RKO (cell line): ENCODE data around the gene ETFB.
A peak's percentile ranks its signal among the peaks of the same experiment; 100 is the strongest.

Source experiments
- DNase-seq: peaks from one replicate; pipeline ENCODE4 v3.0.0-alpha.2; 2016; ENCODE audit warnings: low spot score

The ETFB gene

DNA sequence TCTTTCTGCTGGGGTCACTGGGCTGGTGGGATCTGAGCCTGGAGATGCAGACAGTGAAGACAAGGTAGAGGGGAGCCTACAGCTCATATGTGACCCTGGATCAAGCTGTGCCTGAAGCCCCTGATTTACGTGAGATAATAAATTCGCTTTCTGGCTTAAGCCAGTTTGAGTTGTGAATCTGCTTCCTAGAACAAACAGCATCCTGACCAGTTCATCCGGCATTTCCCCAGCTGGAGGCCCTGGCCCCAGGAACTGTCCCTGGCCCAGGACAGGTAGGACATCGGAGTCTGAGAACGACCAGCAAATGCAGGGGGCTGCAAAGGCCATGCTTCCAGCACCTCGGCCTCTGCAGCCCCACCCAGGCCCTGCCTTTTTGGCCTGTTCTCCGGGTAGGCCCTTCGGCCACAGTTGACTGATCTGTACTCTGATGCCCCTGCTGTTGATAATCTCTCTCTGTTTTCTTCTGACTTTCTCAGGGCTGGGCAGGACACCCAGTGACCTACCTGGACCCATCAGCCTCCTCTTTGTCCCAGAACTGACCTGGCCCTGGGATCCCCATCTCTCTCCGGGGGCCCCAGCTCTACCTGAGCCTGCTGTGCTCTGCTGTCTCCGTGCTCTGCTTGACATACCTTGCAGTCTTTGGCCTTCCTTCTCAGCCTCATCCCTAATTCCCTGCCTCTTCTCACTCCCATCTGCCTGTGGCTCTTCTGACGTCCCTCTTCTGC is 14.8 kb downstream of the ETFB start:
- no peak for DNase-seq

DNA sequence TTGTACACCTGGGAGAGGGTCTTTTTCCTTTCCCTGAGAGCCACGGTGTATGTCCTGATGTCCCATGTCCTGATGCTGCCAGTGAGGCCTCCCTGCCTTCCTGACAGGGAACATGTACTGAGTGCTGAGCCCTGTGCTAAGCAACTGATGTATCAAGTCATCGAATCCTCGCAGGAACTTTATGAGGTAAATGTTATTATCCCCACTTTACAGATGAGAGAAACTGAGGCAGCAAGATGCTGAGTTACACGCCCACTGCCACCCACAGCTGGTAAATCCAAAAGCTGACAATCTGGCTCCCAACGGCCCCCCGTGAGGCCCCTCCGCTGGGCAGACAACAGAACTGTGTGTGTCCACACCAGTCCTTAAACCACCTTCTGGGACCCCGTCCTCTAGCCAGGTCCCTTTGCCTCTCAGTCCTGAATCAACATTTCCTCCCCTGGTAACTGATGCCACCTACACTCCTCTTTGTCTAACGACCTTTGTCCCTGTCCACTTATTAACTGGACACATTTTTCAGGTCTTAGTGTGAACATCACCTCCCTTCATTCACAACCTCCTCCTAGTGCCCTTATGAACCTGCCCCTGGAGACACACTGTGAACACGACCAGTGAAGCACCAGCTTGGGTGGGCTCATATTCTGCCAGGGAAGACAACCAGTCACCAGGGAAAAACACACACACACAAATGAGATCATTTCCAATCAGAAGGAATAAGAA is 18.8 kb downstream of the ETFB start:
- no peak for DNase-seq

DNA sequence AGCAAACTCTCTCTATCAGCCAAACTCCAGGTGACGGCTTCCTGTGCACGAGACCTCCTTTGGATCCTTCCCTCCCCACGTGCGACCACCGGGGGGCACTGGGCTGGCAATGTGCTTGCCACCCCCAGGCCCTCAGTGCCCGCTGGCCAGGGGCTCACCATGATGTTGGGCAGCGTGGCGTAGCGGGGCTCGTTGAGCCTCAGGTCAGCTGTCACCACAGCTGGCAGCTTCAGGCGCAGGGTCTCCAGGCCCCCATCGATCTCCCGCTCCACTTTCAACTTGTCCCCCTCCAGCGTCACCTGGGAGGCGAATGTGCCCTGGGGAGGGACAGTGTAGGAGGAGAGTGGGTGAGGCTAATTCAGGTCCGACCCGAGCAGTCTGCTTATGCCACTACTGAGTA is 19.4 kb downstream of the ETFB start:
- no peak for DNase-seq

DNA sequence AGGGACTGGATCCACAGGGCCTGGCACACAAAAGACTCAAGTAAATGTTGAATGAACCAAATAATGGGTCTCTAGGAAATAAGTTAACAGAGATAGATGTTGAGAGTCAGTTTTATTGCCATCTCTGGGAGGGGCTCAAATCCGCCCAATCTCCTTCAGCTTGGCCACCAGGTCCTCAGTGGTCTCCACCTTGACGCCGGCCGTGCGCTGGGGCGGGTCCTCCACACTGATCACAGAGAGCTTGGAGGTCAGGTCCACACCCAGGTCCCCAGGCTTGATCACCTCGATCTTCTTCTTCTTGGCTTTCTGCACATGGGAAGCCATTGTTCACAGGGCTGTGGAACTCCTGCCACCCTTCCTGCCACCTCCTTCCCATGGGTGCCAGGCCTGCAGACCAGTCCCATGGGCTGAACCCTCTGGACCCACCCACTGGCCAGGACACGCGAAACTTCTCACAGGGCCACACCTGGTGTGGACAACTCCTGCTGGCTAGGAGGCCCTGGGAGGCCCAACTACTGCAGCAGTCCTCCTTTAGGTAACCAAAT is 21.0 kb downstream of the ETFB start:
- DNase-seq: no peak

GRCh38 chr19:51342631-51343569 is 23.3 kb downstream of the ETFB start:
- no peak for DNase-seq

DNA sequence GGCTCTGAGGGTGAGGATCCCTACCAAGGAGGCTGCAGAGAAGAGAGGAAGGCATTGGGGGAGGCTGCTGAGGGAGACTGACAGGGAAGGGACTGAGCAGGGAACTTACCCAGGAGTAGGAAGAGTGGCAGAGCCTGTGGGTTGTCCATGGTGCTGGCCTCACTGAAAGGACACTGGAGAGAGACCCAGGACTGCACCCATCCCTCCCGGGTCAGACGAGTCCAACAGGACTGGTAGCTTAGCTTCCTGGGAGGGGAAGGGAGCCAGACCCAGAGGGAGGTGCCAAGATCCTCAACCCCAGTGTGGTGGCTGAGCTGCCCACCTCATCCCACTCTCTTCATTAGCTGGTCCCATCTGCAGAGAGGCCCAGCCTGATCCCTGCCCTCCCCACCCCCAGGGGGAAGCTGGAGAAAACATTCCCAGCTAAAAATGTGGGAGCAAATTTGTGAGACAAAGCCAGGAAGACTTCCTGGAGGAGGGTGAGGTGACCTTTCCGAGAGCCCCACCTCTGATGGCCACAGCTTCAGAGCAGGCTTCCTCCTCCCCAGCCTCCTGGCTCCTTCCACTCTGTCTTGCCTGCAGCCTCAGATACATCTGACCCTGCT is 24.1 kb downstream of the ETFB start, which contains the start of gene VSIG10L:
Gene VSIG10L (minus strand): TSS at position 164 of the 605 bp plus-strand sequence. CDS start 15 bp downstream, at position 149.
- no peak for DNase-seq

DNA sequence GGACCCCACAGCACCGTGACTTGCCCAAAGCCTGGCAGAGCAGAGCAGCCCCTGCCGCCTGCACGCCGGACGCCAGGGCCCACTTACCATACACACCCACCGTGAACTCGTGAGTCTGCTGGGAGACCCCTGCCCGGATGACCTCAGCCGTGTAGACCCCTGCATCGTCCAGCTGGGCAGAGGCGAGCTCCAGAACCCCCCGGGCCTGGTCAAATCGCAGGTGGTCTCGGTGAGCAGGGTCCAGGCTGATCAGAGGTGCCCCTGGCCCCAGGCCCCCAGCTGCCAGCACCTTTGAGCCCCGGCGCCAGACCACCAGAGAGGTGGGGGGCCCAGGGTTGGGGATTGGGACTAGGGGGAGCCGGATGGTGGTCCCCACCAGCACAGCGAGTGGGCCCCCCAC is 25.1 kb downstream of the ETFB start:
- DNase-seq: no peak

GRCh38 chr19:51339687-51340656 is 26.2 kb downstream of the ETFB start:
- DNase-seq: peak; percentile 95

DNA sequence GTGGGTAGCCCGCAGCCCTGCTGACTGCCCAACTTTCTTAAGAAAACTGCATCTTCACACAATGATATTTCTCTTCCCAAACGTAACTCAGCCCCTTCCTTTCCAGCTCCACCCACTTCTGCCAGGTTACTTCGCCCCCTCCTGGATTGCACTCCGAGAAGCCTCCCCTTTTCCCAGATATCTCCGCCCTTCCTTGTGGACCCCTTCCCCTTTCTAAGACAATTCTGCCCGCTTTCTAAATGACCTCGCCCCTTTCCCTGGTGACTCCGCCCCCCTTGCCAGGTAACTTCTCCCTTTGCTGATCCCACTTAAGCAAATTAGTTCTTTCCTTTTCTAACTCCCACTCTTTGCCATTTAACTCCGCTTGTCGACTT is 26.9 kb downstream of the ETFB start:
- DNase-seq: no peak

DNA sequence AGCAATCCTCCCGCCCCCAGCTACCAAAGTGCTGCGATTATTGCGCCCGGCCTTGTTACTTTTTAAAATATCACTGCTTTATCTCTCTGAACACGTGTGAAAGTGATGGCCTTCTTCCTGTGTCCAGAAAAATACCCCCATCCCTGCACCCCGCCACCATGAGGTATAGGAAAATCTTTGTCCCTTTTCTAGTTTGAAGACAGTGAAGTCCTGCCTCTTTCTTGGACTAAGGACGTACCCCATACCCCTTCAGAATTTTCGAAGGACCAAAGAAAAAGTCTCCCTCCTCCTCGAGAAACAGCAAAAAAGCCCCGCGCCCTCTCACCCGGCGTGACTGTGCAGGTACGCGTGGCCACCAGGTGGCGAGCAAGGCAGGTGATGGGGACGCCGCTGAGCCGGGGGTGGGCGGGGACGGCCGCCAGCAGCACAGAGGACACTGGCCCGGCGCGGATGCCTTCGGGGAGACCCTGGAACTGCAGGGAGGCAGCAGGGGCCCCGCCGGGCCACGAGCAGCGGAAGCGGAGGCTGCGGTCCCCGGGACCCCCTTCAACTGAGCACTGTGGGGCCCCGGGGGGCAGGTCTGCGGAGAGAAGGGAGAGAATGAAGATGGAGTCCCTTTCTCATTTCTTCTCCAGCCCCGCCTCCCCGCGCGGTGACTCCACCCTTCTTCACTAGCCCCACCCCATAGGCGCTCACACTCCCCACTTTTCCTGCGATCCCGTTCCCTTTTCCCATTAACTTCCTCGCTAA is 27.4 kb downstream of the ETFB start:
- DNase-seq: peak; percentile 83

DNA sequence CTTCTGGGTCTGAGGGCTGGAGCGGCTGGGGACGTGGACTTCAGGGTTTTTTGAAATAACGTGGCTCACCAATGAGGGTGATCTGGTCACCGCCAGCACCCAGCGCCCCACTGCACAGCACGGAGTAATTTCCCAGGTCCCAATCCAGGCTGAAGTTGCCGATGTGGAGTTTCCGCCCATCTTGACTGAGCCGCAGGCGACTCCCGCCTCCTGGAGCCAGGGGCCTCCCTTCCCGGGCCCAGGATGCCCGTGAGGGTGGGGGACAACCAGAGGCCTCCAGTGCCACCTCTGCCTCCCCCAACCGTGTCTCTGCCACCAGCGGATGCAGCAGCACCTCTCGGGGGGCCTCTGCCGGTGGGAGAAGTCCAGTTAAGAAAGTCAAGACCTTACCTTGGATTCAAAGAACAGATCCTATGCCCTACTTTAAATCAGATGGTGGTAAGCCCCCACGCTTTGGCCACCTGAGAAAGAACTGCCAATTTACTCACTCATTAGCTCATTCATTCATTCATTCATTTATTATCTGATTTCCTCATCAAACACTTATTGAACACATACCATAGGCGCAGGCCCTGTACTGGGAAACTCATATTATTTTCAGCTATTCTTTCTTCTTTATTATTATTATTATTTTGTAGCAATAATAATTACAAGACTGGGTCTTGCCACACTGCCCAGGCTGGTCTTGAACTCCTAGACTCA is 28.2 kb downstream of the ETFB start:
- DNase-seq: no peak

DNA sequence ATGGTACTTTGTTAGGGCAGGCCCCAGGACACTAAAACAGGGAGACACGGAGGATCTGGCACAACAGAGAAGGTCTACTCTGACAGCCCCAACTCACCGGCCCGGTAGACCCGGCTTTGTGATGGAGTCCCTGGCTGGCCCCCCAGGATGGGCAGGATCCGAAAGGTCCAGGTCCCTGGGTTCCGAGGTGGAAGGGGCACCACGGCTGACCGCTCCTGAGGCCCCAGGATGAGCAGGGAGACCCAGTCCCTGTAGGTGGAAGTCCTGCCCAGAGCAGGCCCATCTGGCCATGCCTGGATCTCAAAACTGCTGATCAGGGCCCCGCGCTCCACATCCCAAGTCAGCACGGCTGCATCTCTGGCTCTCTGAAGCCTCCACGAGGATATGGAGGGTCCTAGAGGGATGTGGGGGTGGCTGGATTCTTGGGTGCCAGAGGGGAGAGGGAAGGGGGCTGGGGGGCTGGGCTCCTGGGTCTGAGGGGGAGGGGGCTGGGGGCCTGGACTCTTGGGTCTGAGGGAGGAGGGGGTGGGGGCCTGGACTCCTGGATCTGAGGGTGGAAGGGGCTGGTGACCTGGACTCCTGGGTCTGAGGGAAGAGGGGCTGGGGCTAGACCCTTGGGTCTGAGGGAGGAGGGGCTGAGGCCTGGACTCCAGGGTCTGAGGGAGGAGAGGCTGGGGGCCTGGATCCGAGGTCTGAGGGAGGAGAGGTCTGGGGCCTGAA is 28.9 kb downstream of the ETFB start:
- no peak for DNase-seq

DNA sequence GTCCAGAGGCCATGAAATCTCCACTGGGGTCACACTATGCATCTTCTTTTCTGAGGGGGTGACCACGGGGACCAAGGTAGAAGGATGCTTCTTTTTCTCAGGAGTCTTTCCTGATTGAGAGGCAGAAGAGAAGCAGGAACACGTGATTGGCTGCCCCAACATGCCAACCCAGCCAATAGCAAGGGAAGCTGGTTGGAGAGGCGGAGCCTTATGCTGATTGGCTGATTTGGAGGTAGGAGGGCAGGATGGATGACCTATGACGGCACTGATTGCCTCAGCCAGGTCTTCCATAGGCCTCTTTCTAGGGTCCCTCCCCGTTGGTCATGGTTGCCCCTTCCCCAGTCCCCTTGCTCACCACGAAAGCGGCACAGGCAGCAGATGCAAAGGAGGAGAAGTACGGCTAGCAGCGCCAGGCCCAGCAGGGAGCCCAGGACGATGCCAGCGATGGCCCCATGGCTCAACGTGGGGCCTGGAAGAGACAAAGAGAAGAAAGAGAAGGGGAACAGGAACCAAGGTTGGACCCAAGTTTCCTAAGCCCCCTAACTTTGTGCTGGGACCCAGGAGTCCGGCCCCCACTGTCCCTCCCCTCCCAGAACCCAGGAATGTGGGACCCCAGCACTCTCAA is 32.2 kb downstream of the ETFB start:
- DNase-seq: no peak

GRCh38 chr19:51331716-51332115 is 34.5 kb downstream of the ETFB start:
- DNase-seq: no peak

DNA sequence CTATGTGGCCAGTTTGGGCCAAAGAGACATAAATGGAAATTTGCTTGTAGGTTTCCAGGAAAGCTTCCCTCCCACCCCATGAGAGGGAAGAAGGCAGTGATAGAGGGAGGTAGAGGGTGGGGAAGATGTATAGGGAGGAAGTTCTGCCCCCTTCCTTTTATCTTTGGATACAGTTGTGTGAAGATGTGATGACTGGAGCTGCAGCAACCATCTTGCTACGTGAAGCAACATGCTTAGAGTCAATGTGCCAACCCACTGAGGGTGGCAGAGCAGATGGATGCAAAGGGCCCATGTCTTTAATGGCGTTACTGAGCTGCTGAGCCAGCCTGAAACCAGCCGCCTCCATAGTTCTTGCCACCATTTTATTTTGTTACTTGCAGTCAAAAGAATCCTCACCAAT is 35.0 kb downstream of the ETFB start:
- no peak for DNase-seq

DNA sequence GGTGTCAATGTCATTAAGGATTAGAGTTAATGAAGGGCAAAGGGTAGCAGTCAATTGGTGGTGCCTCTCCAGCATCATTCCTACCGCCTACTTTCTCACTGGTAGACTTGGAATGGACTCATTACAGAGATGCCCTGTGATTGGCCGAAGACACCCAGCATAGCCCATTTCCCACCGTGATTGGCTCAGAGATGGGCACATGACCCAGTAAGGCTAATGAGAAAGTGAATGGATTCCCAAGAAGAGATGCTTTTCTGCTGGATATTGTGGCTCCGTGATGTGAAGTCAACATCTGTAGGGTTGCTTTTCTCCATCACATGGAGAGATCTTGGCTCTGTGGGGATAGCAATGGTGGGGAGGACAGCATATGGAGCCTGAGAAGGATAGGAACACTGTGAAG is 35.8 kb downstream of the ETFB start:
- DNase-seq: no peak

DNA sequence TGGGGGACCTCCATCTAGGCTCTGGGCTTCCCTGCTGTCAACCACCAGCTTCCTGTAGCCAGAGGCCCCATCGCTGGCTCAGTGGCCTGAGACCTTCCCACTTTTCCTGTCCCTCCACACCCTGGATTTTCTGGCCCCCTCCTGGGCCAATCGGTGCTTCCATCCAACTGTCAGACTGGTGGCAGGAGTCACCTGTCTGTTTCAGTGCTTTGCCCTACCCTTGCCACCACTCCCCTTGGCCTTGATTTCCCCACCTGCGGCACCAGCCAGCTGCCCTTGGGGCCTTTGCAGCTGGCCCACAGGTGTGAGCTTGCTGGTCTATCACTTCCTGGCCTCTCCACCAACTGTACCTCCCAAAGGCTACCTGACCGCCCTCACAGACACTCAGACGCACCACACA is 36.8 kb downstream of the ETFB start:
- no peak for DNase-seq
